Measurements from ENCODE around the gene PSD2. TPM values are rescaled to one million over a fixed set of nuclear protein-coding genes. Genes with fewer than 3 reads are reported as not detected.
A peak's percentile ranks its signal among the peaks of the same experiment; 100 is the strongest.

Gene PSD2
- total RNA-seq, 1 donor from 2014 or later, result 0.21 TPM

- no peak for DNase-seq (ENCODE audit: low spot score)
Observed at GRCh38 chr5:139836469-139837208, 41.0 kb downstream of the PSD2 start.

- DNase-seq (ENCODE audit: low spot score), result no peak
Observed at GRCh38 chr5:139837711-139838380, 42.2 kb downstream of the PSD2 start.

GRCh38 chr5:139838381-139839197, 43.0 kb downstream of the PSD2 start:
- no peak for DNase-seq (ENCODE audit: low spot score)

- no peak for DNase-seq (ENCODE audit: low spot score)
Observed at GRCh38 chr5:139839232-139839815, 43.7 kb downstream of the PSD2 start.

GRCh38 chr5:139839918-139840317, 44.3 kb downstream of the PSD2 start:
- no peak for DNase-seq (ENCODE audit: low spot score)

GRCh38 chr5:139841549-139841948, 45.9 kb downstream of the PSD2 start:
- no peak for DNase-seq (ENCODE audit: low spot score)

- DNase-seq (ENCODE audit: low spot score), result no peak
Observed at GRCh38 chr5:139842321-139842720, 46.7 kb downstream of the PSD2 start.

GRCh38 chr5:139843991-139844390, 48.4 kb downstream of the PSD2 start:
- no peak for DNase-seq (ENCODE audit: low spot score)

GRCh38 chr5:139844472-139845145, 49.0 kb downstream of the PSD2 start:
- peak; percentile 74 for DNase-seq (ENCODE audit: low spot score)

- DNase-seq (ENCODE audit: low spot score), result no peak
Observed at GRCh38 chr5:139845846-139846681, 50.5 kb downstream of the PSD2 start.

GRCh38 chr5:139847091-139847490, 51.5 kb downstream of the PSD2 start:
- DNase-seq (ENCODE audit: low spot score), result no peak

- DNase-seq (ENCODE audit: low spot score), result no peak
Observed at GRCh38 chr5:139847790-139848507, 52.3 kb downstream of the PSD2 start.

- no peak for DNase-seq (ENCODE audit: low spot score)
Observed at GRCh38 chr5:139848508-139849100, 53.0 kb downstream of the PSD2 start.

- DNase-seq (ENCODE audit: low spot score), result no peak
Observed at GRCh38 chr5:139849501-139849900, 53.9 kb downstream of the PSD2 start.

- no peak for DNase-seq (ENCODE audit: low spot score)
Observed at GRCh38 chr5:139849942-139850341, 54.3 kb downstream of the PSD2 start.

GRCh38 chr5:139850423-139851016, 54.9 kb downstream of the PSD2 start:
- DNase-seq (ENCODE audit: low spot score), result no peak

GRCh38 chr5:139851558-139851957, 56.0 kb downstream of the PSD2 start:
- DNase-seq (ENCODE audit: low spot score), result no peak

- DNase-seq (ENCODE audit: low spot score), result no peak
Observed at GRCh38 chr5:139852696-139853095, 57.1 kb downstream of the PSD2 start.

- no peak for DNase-seq (ENCODE audit: low spot score)
Observed at GRCh38 chr5:139854029-139854605, 58.5 kb downstream of the PSD2 start.
